SW480 (cell line): ENCODE results near the gene HRAS.
A peak's percentile ranks its signal among the peaks of the same experiment; 100 is the strongest.
"Not testable (repeated sequence)": the region's sequence is repeated elsewhere in the genome, so short reads cannot be mapped to it uniquely, and the experiment has no call there.

Experiments
- DNase-seq: peaks from one replicate; pipeline ENCODE4 v3.0.0-alpha.2; 2016; ENCODE audit warnings: low spot score

The HRAS gene

GRCh38 chr11:535519-536454 is at the start of gene HRAS:
Gene HRAS, minus strand, starts transcription at chr11:535576.
- peak; percentile 89 for DNase-seq

- no peak for DNase-seq
These were observed 48.9 kb upstream of the HRAS start for GRCh38 chr11:584287-584686.

- no peak for DNase-seq
These were observed 46.4 kb upstream of the HRAS start for GRCh38 chr11:581752-582151.

GRCh38 chr11:581342-581741 is 46.0 kb upstream of the HRAS start:
- no peak for DNase-seq

GRCh38 chr11:579830-580601 is 44.6 kb upstream of the HRAS start:
- DNase-seq: no peak

GRCh38 chr11:578276-579035 is 43.1 kb upstream of the HRAS start:
- no peak for DNase-seq

- DNase-seq: no peak
These were observed 42.2 kb upstream of the HRAS start for GRCh38 chr11:577611-577894.

GRCh38 chr11:576811-577610 is 41.6 kb upstream of the HRAS start:
- no peak for DNase-seq

- peak; percentile 91 for DNase-seq
These were observed 40.8 kb upstream of the HRAS start, which contains the start of gene PHRF1 for GRCh38 chr11:575996-576768. Gene PHRF1, plus strand, starts transcription at chr11:576470. Its CDS starts 5,043 bp downstream, at chr11:581513.

GRCh38 chr11:575313-575995 is 40.1 kb upstream of the HRAS start:
- DNase-seq: peak; percentile 66

- DNase-seq: no peak
These were observed 39.4 kb upstream of the HRAS start for GRCh38 chr11:574632-575312.

GRCh38 chr11:574031-574570 is 38.7 kb upstream of the HRAS start:
- DNase-seq: not testable (repeated sequence)

GRCh38 chr11:573146-573759 is 37.9 kb upstream of the HRAS start:
- DNase-seq: no peak

- DNase-seq: no peak
These were observed 36.4 kb upstream of the HRAS start for GRCh38 chr11:571802-572185.

- no peak for DNase-seq
These were observed 33.9 kb upstream of the HRAS start for GRCh38 chr11:569158-569885.

GRCh38 chr11:568306-569157 is 33.2 kb upstream of the HRAS start:
- DNase-seq: peak; percentile 89

GRCh38 chr11:567629-568292 is 32.4 kb upstream of the HRAS start:
- no peak for DNase-seq
